Activated B cell treated with CpG ODN at 0.5 μM for 24 hours (primary cell): ENCODE results near the gene CSMD2. TPM values are rescaled to one million over a fixed set of nuclear protein-coding genes. Genes with fewer than 3 reads are reported as not detected.

Experiments
- ATAC-seq: fragments of 200-7000 bp; cut with Tn5 transposase; one replicate; pipeline ENCODE4 v1.10.0; 2021; ENCODE audit warnings: low read depth, mild to moderate bottlenecking, moderate library complexity
- CTCF ChIA-PET: fragments of 350-600 bp; sonication (Branson Sonifier 250); formaldehyde crosslinking; loops from one replicate; lab custom pipeline; 2021; ENCODE audit warnings: antibody characterized with exemption; lab: Charles Lee
- POLR2A ChIA-PET: fragments of 350-600 bp; sonication (Branson Sonifier 250); formaldehyde crosslinking; loops from one replicate; lab custom pipeline; 2021; ENCODE audit warnings: antibody characterized with exemption; lab: Charles Lee
- DNase-seq: peaks from one replicate; pipeline ENCODE4 v3.0.0; 2022
- H3K27ac Mint-ChIP-seq: one replicate; pipeline ENCODE4 v1.8.0; 2020; ENCODE audit warnings: mixed read lengths
- H3K27me3 Mint-ChIP-seq: one replicate; pipeline ENCODE4 v1.8.0; 2021; ENCODE audit warnings: mixed read lengths
- H3K36me3 Mint-ChIP-seq: one replicate; pipeline ENCODE4 v1.8.0; 2021; ENCODE audit warnings: low read depth, mixed read lengths
- H3K4me1 Mint-ChIP-seq: one replicate; pipeline ENCODE4 v1.8.0; 2021; ENCODE audit warnings: mixed read lengths
- H3K4me3 Mint-ChIP-seq: one replicate; pipeline ENCODE4 v1.8.0; 2020; ENCODE audit warnings: mild to moderate bottlenecking, mixed read lengths
- H3K9me3 Mint-ChIP-seq: one replicate; pipeline ENCODE4 v1.8.0; 2020; ENCODE audit warnings: mixed read lengths
- intact Hi-C: fragments of 100-400 bp; cut with micrococcal nuclease; formaldehyde crosslinking; loops from one replicate; pipeline ENCODE4 v1.15.1; 2024
- total RNA-seq: library from RNA; stranded (reverse); gene quantifications from 2 replicates; pipeline ENCODE4 v1.2.3, GENCODE V29; 2022
- TF ChIP-seq, protein P1 (sequence below): fragments of 200-600 bp; IDR thresholded peaks from one replicate; pipeline ENCODE4 v1.8.0; 2022; ENCODE audit warnings: antibody characterized with exemption, mild to moderate bottlenecking

Gene CSMD2
- total RNA-seq, 1 donor from 2014 or later: not detected

GRCh38 chr1:33852711-33853110, 312.3 kb downstream of the CSMD2 start:
- DNase-seq: no peak
- ATAC-seq: no peak
- H3K36me3 Mint-ChIP-seq: no peaks in the 10 kb centered on the region
- no peaks in the 10 kb centered on the region for H3K4me1 Mint-ChIP-seq
- H3K9me3 Mint-ChIP-seq: no peaks in the 10 kb centered on the region
- TF ChIP-seq, protein P1, sequence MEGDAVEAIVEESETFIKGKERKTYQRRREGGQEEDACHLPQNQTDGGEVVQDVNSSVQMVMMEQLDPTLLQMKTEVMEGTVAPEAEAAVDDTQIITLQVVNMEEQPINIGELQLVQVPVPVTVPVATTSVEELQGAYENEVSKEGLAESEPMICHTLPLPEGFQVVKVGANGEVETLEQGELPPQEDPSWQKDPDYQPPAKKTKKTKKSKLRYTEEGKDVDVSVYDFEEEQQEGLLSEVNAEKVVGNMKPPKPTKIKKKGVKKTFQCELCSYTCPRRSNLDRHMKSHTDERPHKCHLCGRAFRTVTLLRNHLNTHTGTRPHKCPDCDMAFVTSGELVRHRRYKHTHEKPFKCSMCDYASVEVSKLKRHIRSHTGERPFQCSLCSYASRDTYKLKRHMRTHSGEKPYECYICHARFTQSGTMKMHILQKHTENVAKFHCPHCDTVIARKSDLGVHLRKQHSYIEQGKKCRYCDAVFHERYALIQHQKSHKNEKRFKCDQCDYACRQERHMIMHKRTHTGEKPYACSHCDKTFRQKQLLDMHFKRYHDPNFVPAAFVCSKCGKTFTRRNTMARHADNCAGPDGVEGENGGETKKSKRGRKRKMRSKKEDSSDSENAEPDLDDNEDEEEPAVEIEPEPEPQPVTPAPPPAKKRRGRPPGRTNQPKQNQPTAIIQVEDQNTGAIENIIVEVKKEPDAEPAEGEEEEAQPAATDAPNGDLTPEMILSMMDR: no peak
- ChIA-PET POLR2A (no interaction called here), CTCF (no interaction called here)
- H3K4me3 Mint-ChIP-seq: no peak overlapping the region
- intact Hi-C loops: no loop called here
- H3K27me3 Mint-ChIP-seq: peaks cover 5% of the 10 kb centered on the region
- H3K27ac Mint-ChIP-seq: no peak overlapping the region

DNA sequence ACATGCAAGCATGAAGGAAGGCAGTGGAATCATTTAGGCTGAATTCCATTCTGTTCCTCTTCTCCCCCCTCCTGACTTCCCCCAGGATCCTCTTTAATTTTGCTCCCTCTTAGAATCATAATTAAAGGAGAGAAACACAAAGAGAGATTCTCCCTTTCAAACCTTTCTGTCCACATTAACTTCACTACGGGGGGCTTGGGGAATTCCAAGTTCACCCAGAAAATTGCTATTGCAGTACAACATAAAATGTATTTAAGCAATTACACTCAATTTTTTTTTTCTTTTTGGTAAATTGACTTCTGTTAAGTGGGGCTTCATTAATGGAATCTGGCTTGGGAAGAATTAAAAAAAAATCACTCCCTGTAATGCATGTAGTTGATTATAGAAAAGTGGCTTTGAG, 314.5 kb downstream of the CSMD2 start:
- intact Hi-C loops: no loop called here
- Mint-ChIP-seq H3K4me1 (no peaks in the 10 kb centered on the region), H3K9me3 (no peaks in the 10 kb centered on the region), H3K36me3 (no peaks in the 10 kb centered on the region), H3K27ac (no peak overlapping the region), H3K4me3 (no peak overlapping the region), H3K27me3 (peaks cover 5% of the 10 kb centered on the region)
- TF ChIP-seq, protein P1: no peak
- POLR2A ChIA-PET: no interaction called here
- ATAC-seq (no peak), DNase-seq (no peak)
- CTCF ChIA-PET: no interaction called here

GRCh38 chr1:33849211-33849610, 315.8 kb downstream of the CSMD2 start:
- H3K27ac Mint-ChIP-seq: no peak overlapping the region
- no peak overlapping the region for H3K4me3 Mint-ChIP-seq
- H3K27me3 Mint-ChIP-seq: peaks cover 5% of the 10 kb centered on the region
- no peaks in the 10 kb centered on the region for H3K36me3 Mint-ChIP-seq
- POLR2A ChIA-PET: no interaction called here
- no peaks in the 10 kb centered on the region for H3K9me3 Mint-ChIP-seq
- no peaks in the 10 kb centered on the region for H3K4me1 Mint-ChIP-seq
- TF ChIP-seq, protein P1: no peak
- CTCF ChIA-PET: no interaction called here
- intact Hi-C loops: no loop called here
- ATAC-seq (no peak), DNase-seq (no peak)

DNA sequence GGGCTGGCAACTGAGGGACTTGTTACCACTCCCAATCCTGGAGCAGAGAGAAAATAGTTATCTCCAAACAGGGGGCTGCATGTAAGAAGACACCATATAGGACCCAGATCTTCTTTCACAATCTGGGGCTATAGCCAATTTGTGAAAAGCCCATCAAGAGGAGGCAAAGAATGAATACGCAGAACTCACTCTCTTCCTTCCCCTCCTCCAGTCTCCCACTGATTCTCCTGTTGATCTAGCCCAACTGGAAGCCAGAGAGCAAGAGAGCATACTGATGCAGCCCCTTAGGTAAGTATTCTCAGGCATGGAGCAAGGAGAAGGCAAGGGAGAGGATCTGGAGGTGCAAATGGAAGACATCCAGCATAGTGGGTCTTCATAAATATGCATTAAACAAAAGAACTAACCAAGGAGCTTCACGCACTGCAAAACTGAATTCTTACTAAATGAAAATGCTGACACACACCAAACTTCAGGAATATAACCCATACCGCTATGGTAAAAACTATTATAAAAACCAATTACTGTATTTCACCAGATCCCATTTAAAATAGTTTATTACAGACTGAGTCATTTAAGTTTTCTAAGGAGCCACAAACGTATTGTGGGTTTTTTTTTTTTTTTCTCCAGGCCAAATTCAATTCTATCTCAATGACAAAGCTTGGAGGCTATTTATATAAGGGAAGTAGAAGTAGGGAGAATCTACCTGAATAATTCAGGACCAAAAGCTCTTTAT, 316.7 kb downstream of the CSMD2 start:
- ATAC-seq (no peak), DNase-seq (no peak)
- intact Hi-C loops: no loop called here
- no peaks in the 10 kb centered on the region for H3K4me1 Mint-ChIP-seq
- CTCF ChIA-PET: no interaction called here
- H3K36me3 Mint-ChIP-seq: no peaks in the 10 kb centered on the region
- H3K4me3 Mint-ChIP-seq: no peak overlapping the region
- peaks cover 2% of the 10 kb centered on the region for H3K27me3 Mint-ChIP-seq
- POLR2A ChIA-PET: no interaction called here
- no peak overlapping the region for H3K27ac Mint-ChIP-seq
- no peaks in the 10 kb centered on the region for H3K9me3 Mint-ChIP-seq
- TF ChIP-seq, protein P1: no peak

- H3K4me3 Mint-ChIP-seq: no peak overlapping the region
- H3K27ac Mint-ChIP-seq: no peak overlapping the region
These were observed 318.2 kb downstream of the CSMD2 start for GRCh38 chr1:33846861-33847260.

More at GRCh38 chr1:33846861-33847260, 318.2 kb downstream of the CSMD2 start:
- H3K27me3 Mint-ChIP-seq: no peaks in the 10 kb centered on the region
- H3K4me1 Mint-ChIP-seq: no peaks in the 10 kb centered on the region
- POLR2A ChIA-PET: no interaction called here
- TF ChIP-seq, protein P1: no peak
- intact Hi-C loops: no loop called here
- ATAC-seq: no peak
- H3K36me3 Mint-ChIP-seq: no peaks in the 10 kb centered on the region
- no peak for DNase-seq
- H3K9me3 Mint-ChIP-seq: no peaks in the 10 kb centered on the region
- CTCF ChIA-PET: no interaction called here
